Common myeloid progenitor, CD34-positive (primary cell): ENCODE measurements around the gene MRAP.

Experiments used
- CTCF ChIA-PET: fragments of 350-600 bp; sonication (Branson Sonifier 250); formaldehyde crosslinking; loops from one replicate; lab custom pipeline; 2021; ENCODE audit warnings: antibody characterized with exemption; lab: Charles Lee
- POLR2A ChIA-PET: fragments of 350-600 bp; sonication (Branson Sonifier 250); formaldehyde crosslinking; loops from one replicate; lab custom pipeline; 2021; ENCODE audit warnings: antibody characterized with exemption; lab: Charles Lee
- DNase-seq, 3 donors: peaks; one replicate each; pipeline versions ENCODE4 v3.0.0 to v3.0.0-alpha.2; 2013
- H3K27ac ChIP-seq, 2 experiments: 1 replicate in 1 of 2; 2 replicates in 1 of 2; pipeline ENCODE4 v1.7.0; 2013; ENCODE audit warnings: inconsistent platforms in 2 of 2, low read length in 2 of 2, mild to moderate bottlenecking in 2 of 2, low read depth in 1 of 2, moderate library complexity in 1 of 2; ENCODE audit not compliant: severe bottlenecking in 2 of 2, insufficient read depth in 1 of 2, poor library complexity in 1 of 2
- H3K27me3 ChIP-seq, 5 experiments: replicated peaks in 2 of 5; 1 replicate in 3 of 5; 2 replicates in 2 of 5; pipeline versions ENCODE4 v1.6.1 to v1.7.0; 2013; ENCODE audit warnings: low read length in 4 of 5, mild to moderate bottlenecking in 2 of 5, moderate library complexity in 2 of 5, inconsistent platforms in 1 of 5; ENCODE audit not compliant: insufficient read depth in 5 of 5, control insufficient read depth in 4 of 5
- H3K36me3 ChIP-seq, 4 experiments: 1 replicate in 2 of 4; 2 replicates in 2 of 4; pipeline versions ENCODE4 v1.6.1 to v1.7.0; 2013; ENCODE audit warnings: low read length in 3 of 4, control low read depth in 1 of 4, mild to moderate bottlenecking in 1 of 4; ENCODE audit not compliant: control insufficient read depth in 4 of 4, insufficient read depth in 4 of 4
- H3K4me1 ChIP-seq, 4 experiments: 1 replicate in 3 of 4; 2 replicates in 1 of 4; pipeline versions ENCODE4 v1.6.1 to v1.7.1; 2013; ENCODE audit warnings: low read length in 3 of 4, mild to moderate bottlenecking in 3 of 4, control low read depth in 1 of 4, inconsistent platforms in 1 of 4, moderate library complexity in 1 of 4; ENCODE audit not compliant: control insufficient read depth in 4 of 4, insufficient read depth in 4 of 4; ENCODE audit errors: control extremely low read depth in 1 of 4
- H3K4me3 ChIP-seq, 7 experiments: 1 replicate in 4 of 7; 2 replicates in 3 of 7; pipeline versions ENCODE4 v1.5.1 to v1.7.0; 2013; ENCODE audit warnings: mild to moderate bottlenecking in 7 of 7, low read length in 6 of 7, moderate library complexity in 6 of 7, inconsistent platforms in 2 of 7, low read depth in 2 of 7, control low read depth in 1 of 7; ENCODE audit not compliant: insufficient read depth in 4 of 7, control insufficient read depth in 1 of 7; ENCODE audit errors: extremely low read depth in 1 of 7
- H3K9me3 ChIP-seq, 5 experiments: 1 replicate in 4 of 5; 2 replicates in 1 of 5; pipeline versions ENCODE4 v1.6.1 to v1.7.1; 2013; ENCODE audit warnings: low read length in 4 of 5, mild to moderate bottlenecking in 2 of 5, inconsistent platforms in 1 of 5, low read depth in 1 of 5, moderate library complexity in 1 of 5; ENCODE audit not compliant: control insufficient read depth in 4 of 5, insufficient read depth in 2 of 5; ENCODE audit errors: control extremely low read depth in 1 of 5
- WGBS: methylation state at CpG from one replicate; pipeline ENCODE4 v1.1.5; 2013; ENCODE audit not compliant: insufficient coverage; 5-methylcytosine and 5-hydroxymethylcytosine counted together

The MRAP gene

GRCh38 chr21:32347351-32347750, 48.7 kb downstream of the MRAP start:
- Histone ChIP-seq H3K9me3 (peaks cover 0 to 30% (median 18%) of the 10 kb centered on the region in 5 experiments), H3K4me3 (no peak overlapping the region), H3K4me1 (no peaks in the 10 kb centered on the region), H3K27me3 (no peaks in the 10 kb centered on the region), H3K27ac (no peak overlapping the region), H3K36me3 (peaks cover 42 to 98% (median 89%) of the 10 kb centered on the region in 4 experiments)
- POLR2A ChIA-PET = no interaction called here
- DNase-seq = no peak
- 96% methylated on average over 12 of the region's 12 CpGs for WGBS
- CTCF ChIA-PET = no interaction called here

- POLR2A ChIA-PET = no interaction called here
- CTCF ChIA-PET = no interaction called here
- DNase-seq = no peak
- Histone ChIP-seq H3K4me3 (no peak overlapping the region), H3K27ac (no peak overlapping the region), H3K36me3 (peaks cover 41 to 99% (median 93%) of the 10 kb centered on the region in 4 experiments), H3K4me1 (no peaks in the 10 kb centered on the region), H3K27me3 (no peaks in the 10 kb centered on the region), H3K9me3 (peaks cover 0 to 30% (median 18%) of the 10 kb centered on the region in 5 experiments)
- WGBS = 95% methylated on average over 10 of the region's 11 CpGs
Measured at GRCh38 chr21:32347977-32348376, 49.3 kb downstream of the MRAP start.

DNA sequence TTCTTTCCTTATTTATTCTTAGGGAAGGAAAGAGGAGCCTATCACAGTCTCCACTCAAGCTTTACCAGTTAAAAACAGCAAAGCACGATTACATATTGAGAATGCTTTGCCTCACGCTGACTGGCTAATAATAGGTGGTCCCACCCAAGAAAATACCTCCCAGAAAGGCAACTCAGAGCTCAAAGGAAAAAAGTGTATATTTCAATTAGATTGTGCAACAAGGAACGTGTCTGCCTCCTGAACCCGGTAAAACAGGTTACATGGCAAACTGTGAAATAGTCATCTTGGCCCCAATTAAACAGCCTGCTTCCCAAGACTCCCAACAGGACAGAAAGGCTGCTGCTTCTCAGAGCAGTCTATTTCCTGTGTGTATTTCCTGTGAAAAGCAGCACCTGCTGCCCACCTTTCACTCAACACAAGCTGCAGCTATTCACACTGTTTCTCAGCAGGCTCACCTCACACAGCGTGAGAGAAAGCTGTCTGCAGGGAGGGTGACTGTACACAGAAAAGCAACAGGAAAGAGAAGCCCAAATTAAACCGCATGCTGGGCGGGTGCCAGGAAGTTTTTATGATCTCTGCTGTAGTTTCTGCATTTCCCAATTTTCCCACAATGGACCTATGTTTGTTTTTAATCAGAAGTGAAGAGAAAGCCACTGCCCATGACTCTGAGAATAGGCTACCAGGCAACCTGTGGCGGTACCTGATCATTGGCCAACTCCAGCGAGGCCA, 50.1 kb downstream of the MRAP start:
- ChIA-PET POLR2A (no interaction called here), CTCF (no interaction called here)
- H3K27me3 ChIP-seq = no peaks in the 10 kb centered on the region
- 97% methylated on average over 8 of the region's 9 CpGs for WGBS
- peaks cover 0 to 30% (median 18%) of the 10 kb centered on the region in 5 experiments for H3K9me3 ChIP-seq
- DNase-seq = no peak
- peaks cover 40 to 99% (median 92%) of the 10 kb centered on the region in 4 experiments for H3K36me3 ChIP-seq
- no peak overlapping the region for H3K4me3 ChIP-seq
- no peak overlapping the region for H3K27ac ChIP-seq
- H3K4me1 ChIP-seq = no peaks in the 10 kb centered on the region

- POLR2A ChIA-PET = no interaction called here
- H3K4me1 ChIP-seq = no peaks in the 10 kb centered on the region
- H3K27me3 ChIP-seq = no peaks in the 10 kb centered on the region
- CTCF ChIA-PET = interaction anchor here (1.2 kb wide), 1 partner anchor 13 kb away, joined by 3 read pairs; no protein-coding TSS in a partner anchor
- WGBS = 96% methylated on average over 13 of the region's 16 CpGs
- no peak overlapping the region for H3K4me3 ChIP-seq
- no peak overlapping the region for H3K27ac ChIP-seq
- peaks cover 0 to 27% (median 15%) of the 10 kb centered on the region in 5 experiments for H3K9me3 ChIP-seq
- DNase-seq = no peak
- peaks cover 39 to 99% (median 93%) of the 10 kb centered on the region in 4 experiments for H3K36me3 ChIP-seq
Measured at GRCh38 chr21:32349333-32349944, 50.8 kb downstream of the MRAP start.

- CTCF ChIA-PET = interaction anchor here (0.6 to 1.2 kb wide), 2 partner anchors 14 to 56 kb away, joined by 3 to 5 read pairs; no protein-coding TSS in a partner anchor
- H3K4me3 ChIP-seq = no peak overlapping the region
- peaks cover 33 to 99% (median 93%) of the 10 kb centered on the region in 4 experiments for H3K36me3 ChIP-seq
Measured at GRCh38 chr21:32350211-32350980, 51.7 kb downstream of the MRAP start.

DNA sequence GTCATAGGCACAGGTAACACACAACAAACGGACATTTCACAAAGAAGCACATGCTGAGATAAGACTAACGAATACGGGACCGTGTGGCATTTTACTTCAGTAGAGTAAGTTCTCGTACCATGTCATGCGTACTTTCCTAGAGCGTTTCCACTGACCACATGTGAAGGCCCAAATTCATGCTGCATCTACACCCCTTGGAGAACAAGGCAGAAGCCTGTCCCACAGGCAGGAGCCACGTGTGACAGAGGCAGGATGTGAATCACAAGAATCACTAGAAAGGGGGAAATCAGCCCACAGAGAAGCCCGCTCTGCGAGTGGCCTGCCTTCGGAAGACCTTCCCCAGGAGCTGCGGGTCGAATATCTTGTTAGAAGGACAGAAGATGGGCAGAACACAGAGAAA, 52.3 kb downstream of the MRAP start:
- H3K27ac ChIP-seq = no peak overlapping the region
- CTCF ChIA-PET = interaction anchor here (0.6 to 1.2 kb wide), 2 partner anchors 15 to 55 kb away, joined by 3 to 5 read pairs; no protein-coding TSS in a partner anchor
- no peak overlapping the region for H3K4me3 ChIP-seq
- H3K4me1 ChIP-seq = no peaks in the 10 kb centered on the region
- no peaks in the 10 kb centered on the region for H3K27me3 ChIP-seq
- POLR2A ChIA-PET = no interaction called here
- H3K36me3 ChIP-seq = peaks cover 30 to 99% (median 92%) of the 10 kb centered on the region in 4 experiments
- H3K9me3 ChIP-seq = peaks cover 0 to 14% (median under 1%) of the 10 kb centered on the region in 5 experiments
- WGBS = 95% methylated on average over 13 of the region's 13 CpGs
- DNase-seq = no peak

More at GRCh38 chr21:32350211-32350980, 51.7 kb downstream of the MRAP start:
- Histone ChIP-seq H3K27ac (no peak overlapping the region), H3K9me3 (peaks cover 0 to 18% (median 7%) of the 10 kb centered on the region in 5 experiments), H3K27me3 (no peaks in the 10 kb centered on the region), H3K4me1 (no peaks in the 10 kb centered on the region)
- no peak for DNase-seq
- POLR2A ChIA-PET = no interaction called here
- 97% methylated on average over 15 of the region's 16 CpGs for WGBS
